HepG2 (cell line): ENCODE results near the gene NEAT1. TPM values are rescaled to one million over a fixed set of nuclear protein-coding genes. Genes with fewer than 3 reads are reported as not detected.

ENCODE experiments used
- HMG20B ChIP-seq: conservative IDR thresholded peaks from 2 replicates; pipeline ENCODE4 v1.6.1; 2016; ENCODE audit warnings: missing genetic modification reagents, missing compliant biosample characterization
- HNF4G ChIP-seq, 2 experiments: sonication (generic) in 1 of 2; formaldehyde crosslinking in 1 of 2; IDR thresholded peaks; 2 replicates each; pipeline versions ENCODE4 v1.4.0 to v1.6.1; 2011 to 2020; ENCODE audit warnings: borderline replicate concordance in 2 of 2, low read depth in 2 of 2, mild to moderate bottlenecking in 2 of 2, low read length in 1 of 2, missing genetic modification reagents in 1 of 2, moderate library complexity in 1 of 2
- HOMEZ ChIP-seq: IDR thresholded peaks from 2 replicates; pipeline ENCODE4 v1.6.1; 2016; ENCODE audit warnings: low read depth
- KAT8 ChIP-seq: IDR thresholded peaks from 2 replicates; pipeline ENCODE4 v1.6.1; 2016; ENCODE audit warnings: missing genetic modification reagents, missing compliant biosample characterization
- MYC ChIP-seq: sonication (generic); formaldehyde crosslinking; IDR thresholded peaks from 2 replicates; pipeline ENCODE4 v1.9.0; 2021; ENCODE audit warnings: missing genetic modification reagents, borderline replicate concordance
- PATZ1 ChIP-seq: sonication (generic); formaldehyde crosslinking; IDR thresholded peaks from 2 replicates; pipeline ENCODE4 v1.4.0; 2020; ENCODE audit warnings: missing genetic modification reagents
- RBFOX2 ChIP-seq: fragments of 200-400 bp; formaldehyde crosslinking; IDR thresholded peaks from 2 replicates; pipeline ENCODE4 v1.6.1; 2017; ENCODE audit warnings: low read depth, mild to moderate bottlenecking, low read length
- REXO4 ChIP-seq: sonication (generic); formaldehyde crosslinking; IDR thresholded peaks from 2 replicates; pipeline ENCODE4 v1.8.0; 2022; ENCODE audit warnings: missing genetic modification reagents, mild to moderate bottlenecking, borderline replicate concordance
- THAP11 ChIP-seq: IDR thresholded peaks from 2 replicates; pipeline ENCODE4 v1.6.1; 2016; ENCODE audit warnings: missing biosample characterization, missing genetic modification reagents
- ZBTB37 ChIP-seq: sonication (generic); formaldehyde crosslinking; IDR thresholded peaks from 2 replicates; pipeline ENCODE4 v1.4.0; 2020; ENCODE audit warnings: mild to moderate bottlenecking, missing genetic modification reagents
- ZNF160 ChIP-seq: sonication (generic); formaldehyde crosslinking; IDR thresholded peaks from 2 replicates; pipeline ENCODE4 v1.8.0; 2022; ENCODE audit warnings: mild to moderate bottlenecking, inconsistent platforms, missing genetic modification reagents
- ZSCAN31 ChIP-seq: sonication (generic); formaldehyde crosslinking; IDR thresholded peaks from 2 replicates; pipeline ENCODE4 v1.5.0; 2020; ENCODE audit warnings: low read depth, mild to moderate bottlenecking, missing genetic modification reagents
- polyA plus RNA-seq, 8 experiments: library from polyadenylated mRNA; depleted of rRNA in 3 of 8; stranded (reverse) in 7 of 8; unstranded in 1 of 8; fragments of >200 nt; fragmentation: Illumina TruSeq in 4 of 8; extraction: Trizol in 4 of 8; gene quantifications; 2 replicates each; pipeline versions ENCODE4 v1.2.1 to v1.2.3, GENCODE V29; 2011 to 2016; ENCODE audit warnings: low read depth in 4 of 8, missing spikeins in 1 of 8, mixed read lengths in 1 of 8; ENCODE audit not compliant: insufficient read depth in 1 of 8
- total RNA-seq, 5 experiments: library from RNA; depleted of rRNA; stranded (reverse); fragments of >200 nt; fragmentation: Illumina TruSeq; extraction: Trizol; gene quantifications; 2 replicates each; pipeline ENCODE4 v1.2.3, GENCODE V29; 2016; ENCODE audit warnings: low read depth in 1 of 5
- TF ChIP-seq, protein P1 (sequence below): sonication (generic); formaldehyde crosslinking; IDR thresholded peaks from 2 replicates; pipeline ENCODE4 v1.4.0; 2020; ENCODE audit warnings: low read depth, missing genetic modification reagents
- TF ChIP-seq, protein P2 (sequence below): sonication (generic); formaldehyde crosslinking; conservative IDR thresholded peaks from 2 replicates; pipeline ENCODE4 v1.8.0; 2022; ENCODE audit warnings: mild to moderate bottlenecking, moderate library complexity, missing genetic modification reagents
- TF ChIP-seq, protein P3 (sequence below): sonication (generic); formaldehyde crosslinking; IDR thresholded peaks from 2 replicates; pipeline ENCODE4 v1.4.0; 2020; ENCODE audit warnings: mild to moderate bottlenecking, missing genetic modification reagents

Gene NEAT1
- total and polyA plus RNA-seq, 2 of the 13 experiments (the other 11 are each of a cell fraction or from before 2014, with no cell fraction given) = 20.5 to 41.2 TPM

DNA sequence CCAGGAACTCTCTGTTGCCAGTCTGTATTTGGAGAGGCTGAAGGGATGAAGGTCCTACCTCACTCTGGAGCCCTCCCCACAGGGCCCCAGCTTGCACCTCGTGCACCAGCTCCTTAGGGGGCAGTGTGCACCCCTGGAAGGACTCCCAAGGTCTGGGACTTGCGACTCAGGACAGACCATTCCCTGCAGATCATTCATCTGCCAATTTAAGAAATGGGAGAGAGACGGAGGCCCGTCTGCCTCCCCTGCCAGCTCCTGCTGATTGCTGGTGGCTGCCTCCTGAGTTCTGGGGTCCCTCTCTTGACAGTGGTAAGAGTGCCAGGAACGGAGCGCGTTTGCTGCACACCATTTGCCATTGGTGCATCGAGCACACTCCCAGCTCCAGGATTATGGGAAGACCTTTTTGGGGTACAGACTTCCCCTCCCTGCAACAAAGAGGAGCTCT lies 48.9 kb downstream of the NEAT1 start (continued):
- TF ChIP-seq, protein P1, sequence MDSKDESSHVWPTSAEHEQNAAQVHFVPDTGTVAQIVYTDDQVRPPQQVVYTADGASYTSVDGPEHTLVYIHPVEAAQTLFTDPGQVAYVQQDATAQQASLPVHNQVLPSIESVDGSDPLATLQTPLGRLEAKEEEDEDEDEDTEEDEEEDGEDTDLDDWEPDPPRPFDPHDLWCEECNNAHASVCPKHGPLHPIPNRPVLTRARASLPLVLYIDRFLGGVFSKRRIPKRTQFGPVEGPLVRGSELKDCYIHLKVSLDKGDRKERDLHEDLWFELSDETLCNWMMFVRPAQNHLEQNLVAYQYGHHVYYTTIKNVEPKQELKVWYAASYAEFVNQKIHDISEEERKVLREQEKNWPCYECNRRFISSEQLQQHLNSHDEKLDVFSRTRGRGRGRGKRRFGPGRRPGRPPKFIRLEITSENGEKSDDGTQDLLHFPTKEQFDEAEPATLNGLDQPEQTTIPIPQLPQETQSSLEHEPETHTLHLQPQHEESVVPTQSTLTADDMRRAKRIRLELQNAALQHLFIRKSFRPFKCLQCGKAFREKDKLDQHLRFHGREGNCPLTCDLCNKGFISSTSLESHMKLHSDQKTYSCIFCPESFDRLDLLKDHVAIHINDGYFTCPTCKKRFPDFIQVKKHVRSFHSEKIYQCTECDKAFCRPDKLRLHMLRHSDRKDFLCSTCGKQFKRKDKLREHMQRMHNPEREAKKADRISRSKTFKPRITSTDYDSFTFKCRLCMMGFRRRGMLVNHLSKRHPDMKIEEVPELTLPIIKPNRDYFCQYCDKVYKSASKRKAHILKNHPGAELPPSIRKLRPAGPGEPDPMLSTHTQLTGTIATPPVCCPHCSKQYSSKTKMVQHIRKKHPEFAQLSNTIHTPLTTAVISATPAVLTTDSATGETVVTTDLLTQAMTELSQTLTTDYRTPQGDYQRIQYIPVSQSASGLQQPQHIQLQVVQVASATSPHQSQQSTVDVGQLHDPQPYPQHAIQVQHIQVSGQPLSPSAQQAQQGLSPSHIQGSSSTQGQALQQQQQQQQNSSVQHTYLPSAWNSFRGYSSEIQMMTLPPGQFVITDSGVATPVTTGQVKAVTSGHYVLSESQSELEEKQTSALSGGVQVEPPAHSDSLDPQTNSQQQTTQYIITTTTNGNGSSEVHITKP = no peak
- TF ChIP-seq REXO4 (CRISPR knock-in tag) = no peak
- TF ChIP-seq, protein P2, sequence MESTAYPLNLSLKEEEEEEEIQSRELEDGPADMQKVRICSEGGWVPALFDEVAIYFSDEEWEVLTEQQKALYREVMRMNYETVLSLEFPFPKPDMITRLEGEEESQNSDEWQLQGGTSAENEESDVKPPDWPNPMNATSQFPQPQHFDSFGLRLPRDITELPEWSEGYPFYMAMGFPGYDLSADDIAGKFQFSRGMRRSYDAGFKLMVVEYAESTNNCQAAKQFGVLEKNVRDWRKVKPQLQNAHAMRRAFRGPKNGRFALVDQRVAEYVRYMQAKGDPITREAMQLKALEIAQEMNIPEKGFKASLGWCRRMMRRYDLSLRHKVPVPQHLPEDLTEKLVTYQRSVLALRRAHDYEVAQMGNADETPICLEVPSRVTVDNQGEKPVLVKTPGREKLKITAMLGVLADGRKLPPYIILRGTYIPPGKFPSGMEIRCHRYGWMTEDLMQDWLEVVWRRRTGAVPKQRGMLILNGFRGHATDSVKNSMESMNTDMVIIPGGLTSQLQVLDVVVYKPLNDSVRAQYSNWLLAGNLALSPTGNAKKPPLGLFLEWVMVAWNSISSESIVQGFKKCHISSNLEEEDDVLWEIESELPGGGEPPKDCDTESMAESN = 0 out of 2 replicates have a peak, but pooled peaks have one; percentile 11
- no peak for TF ChIP-seq ZNF160 (CRISPR knock-in tag)
- TF ChIP-seq HOMEZ (CRISPR knock-in tag) = peak; percentile 73; the same call in 1 of the 2 replicates
- TF ChIP-seq KAT8 (CRISPR knock-in tag) = peak; percentile 10; the same call in 1 of the 2 replicates
- TF ChIP-seq RBFOX2 = no peak
- TF ChIP-seq ZSCAN31 = 0 out of 2 replicates have a peak, but pooled peaks have one; percentile 46
- peak; percentile 31; the same call in 1 of the 2 replicates for TF ChIP-seq THAP11 (CRISPR knock-in tag)
- TF ChIP-seq MYC (CRISPR knock-in tag) = peak; percentile 47; the same call in 1 of the 2 replicates
- TF ChIP-seq, protein P3, sequence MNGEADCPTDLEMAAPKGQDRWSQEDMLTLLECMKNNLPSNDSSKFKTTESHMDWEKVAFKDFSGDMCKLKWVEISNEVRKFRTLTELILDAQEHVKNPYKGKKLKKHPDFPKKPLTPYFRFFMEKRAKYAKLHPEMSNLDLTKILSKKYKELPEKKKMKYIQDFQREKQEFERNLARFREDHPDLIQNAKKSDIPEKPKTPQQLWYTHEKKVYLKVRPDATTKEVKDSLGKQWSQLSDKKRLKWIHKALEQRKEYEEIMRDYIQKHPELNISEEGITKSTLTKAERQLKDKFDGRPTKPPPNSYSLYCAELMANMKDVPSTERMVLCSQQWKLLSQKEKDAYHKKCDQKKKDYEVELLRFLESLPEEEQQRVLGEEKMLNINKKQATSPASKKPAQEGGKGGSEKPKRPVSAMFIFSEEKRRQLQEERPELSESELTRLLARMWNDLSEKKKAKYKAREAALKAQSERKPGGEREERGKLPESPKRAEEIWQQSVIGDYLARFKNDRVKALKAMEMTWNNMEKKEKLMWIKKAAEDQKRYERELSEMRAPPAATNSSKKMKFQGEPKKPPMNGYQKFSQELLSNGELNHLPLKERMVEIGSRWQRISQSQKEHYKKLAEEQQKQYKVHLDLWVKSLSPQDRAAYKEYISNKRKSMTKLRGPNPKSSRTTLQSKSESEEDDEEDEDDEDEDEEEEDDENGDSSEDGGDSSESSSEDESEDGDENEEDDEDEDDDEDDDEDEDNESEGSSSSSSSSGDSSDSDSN (CRISPR knock-in tag) = 0 out of 2 replicates have a peak, but pooled peaks have one; percentile 29
- peak; percentile 90 for TF ChIP-seq PATZ1 (CRISPR knock-in tag)
- no peak for TF ChIP-seq ZBTB37 (CRISPR knock-in tag)
- TF ChIP-seq HMG20B = no peak
- TF ChIP-seq HNF4G (IDR thresholded peaks at IDR 0.05; ENCODE audit: borderline replicate concordance, low read depth, low read length) = no peak
- TF ChIP-seq HNF4G (CRISPR knock-in tag; IDR thresholded peaks at IDR 0.05; ENCODE audit: borderline replicate concordance, low read depth) = no peak
